Upper lobe of right lung (tissue), 1 donor: ENCODE results near the gene ATP2C2. TPM values are rescaled to one million over a fixed set of nuclear protein-coding genes. Genes with fewer than 3 reads are reported as not detected.
"Not testable (repeated sequence)": the region's sequence is repeated elsewhere in the genome, so short reads cannot be mapped to it uniquely, and the experiment has no call there.

ENCODE experiments used
- ATAC-seq: fragments of 200-7000 bp; cut with Tn5 transposase; one replicate; pipeline ENCODE4 v1.9.1; 2020; ENCODE audit warnings: mild to moderate bottlenecking, moderate library complexity
- DNase-seq: peaks from one replicate; pipeline ENCODE4 v3.0.0-alpha.2; 2020
- H3K27ac ChIP-seq: fragments of 200-600 bp; one replicate; pipeline ENCODE4 v1.8.0; 2022
- H3K27me3 ChIP-seq: fragments of 200-600 bp; one replicate; pipeline ENCODE4 v1.8.0; 2022; ENCODE audit warnings: mild to moderate bottlenecking
- H3K36me3 ChIP-seq: fragments of 200-600 bp; one replicate; pipeline ENCODE4 v1.8.0; 2022
- H3K4me1 ChIP-seq: fragments of 200-600 bp; one replicate; pipeline ENCODE4 v1.8.0; 2022
- H3K4me3 ChIP-seq: fragments of 200-600 bp; one replicate; pipeline ENCODE4 v1.8.0; 2022; ENCODE audit warnings: mild to moderate bottlenecking
- H3K9me3 ChIP-seq: fragments of 200-600 bp; one replicate; pipeline ENCODE4 v1.8.0; 2022
- CTCF ChIP-seq: fragments of 200-600 bp; IDR thresholded peaks from one replicate; pipeline ENCODE4 v1.8.0; 2022; ENCODE audit warnings: antibody characterized with exemption
- intact Hi-C: fragments of 100-400 bp; cut with DNase I; formaldehyde crosslinking; loops from one replicate; pipeline ENCODE4 v1.11.0; 2022
- total RNA-seq: library from RNA; stranded (reverse); fragmentation: NEBNext Ultra II Directional; extraction: Animal tissue kit (Norgen Biotek cat#: 25700); gene quantifications from one replicate; pipeline ENCODE4 v1.2.1, GENCODE V29; 2021
- donor health status: DM: no; HTN: yes; CAD: no; lungs with severe emphysema.

Gene ATP2C2
- total RNA-seq, 1 donor from 2014 or later = 48.9 TPM

- TF ChIP-seq CTCF = no peak
- H3K36me3 ChIP-seq = no peaks in the 10 kb centered on the region
- DNase-seq (peak; percentile 25), ATAC-seq (no peak)
- H3K9me3 ChIP-seq = no peaks in the 10 kb centered on the region
- intact Hi-C loops = no loop called here
- H3K27me3 ChIP-seq = no peaks in the 10 kb centered on the region
- H3K4me1 ChIP-seq = no peaks in the 10 kb centered on the region
- H3K27ac ChIP-seq = no peak overlapping the region
- H3K4me3 ChIP-seq = no peak overlapping the region
These were observed 33.9 kb upstream of the ATP2C2 start for GRCh38 chr16:84334482-84334881.

- H3K27ac ChIP-seq, intact Hi-C loops, H3K9me3 ChIP-seq, H3K4me3 ChIP-seq, H3K4me1 ChIP-seq, DNase-seq, H3K36me3 ChIP-seq, H3K27me3 ChIP-seq, ATAC-seq: not testable (repeated sequence)
These were observed 31.1 kb upstream of the ATP2C2 start for GRCh38 chr16:84337236-84337635.

- Histone ChIP-seq H3K36me3 (no peaks in the 10 kb centered on the region), H3K9me3 (no peaks in the 10 kb centered on the region), H3K27me3 (no peaks in the 10 kb centered on the region), H3K27ac (no peak overlapping the region), H3K4me1 (no peaks in the 10 kb centered on the region), H3K4me3 (no peak overlapping the region)
- ATAC-seq (no peak), DNase-seq (peak; percentile 29)
- intact Hi-C loops = no loop called here
- no peak for TF ChIP-seq CTCF
These were observed 29.0 kb upstream of the ATP2C2 start for GRCh38 chr16:84339311-84339710.

GRCh38 chr16:84339766-84340165 lies 28.6 kb upstream of the ATP2C2 start:
- no peaks in the 10 kb centered on the region for H3K9me3 ChIP-seq
- no peaks in the 10 kb centered on the region for H3K27me3 ChIP-seq
- no peak overlapping the region for H3K27ac ChIP-seq
- H3K36me3 ChIP-seq = no peaks in the 10 kb centered on the region
- DNase-seq (peak; percentile 46), ATAC-seq (no peak)
- no peak overlapping the region for H3K4me3 ChIP-seq
- intact Hi-C loops = no loop called here
- H3K4me1 ChIP-seq = no peaks in the 10 kb centered on the region
- TF ChIP-seq CTCF = no peak

GRCh38 chr16:84340325-84341040 lies 27.9 kb upstream of the ATP2C2 start:
- Histone ChIP-seq H3K27me3 (no peaks in the 10 kb centered on the region), H3K4me3 (no peak overlapping the region), H3K4me1 (no peaks in the 10 kb centered on the region), H3K36me3 (no peaks in the 10 kb centered on the region), H3K9me3 (no peaks in the 10 kb centered on the region), H3K27ac (no peak overlapping the region)
- TF ChIP-seq CTCF = peak; percentile 26
- intact Hi-C loops = no loop called here
- DNase-seq = peak; percentile 88
- ATAC-seq = peak; percentile 95

- Histone ChIP-seq H3K27me3 (no peaks in the 10 kb centered on the region), H3K9me3 (no peaks in the 10 kb centered on the region), H3K27ac (no peak overlapping the region), H3K4me3 (no peak overlapping the region), H3K36me3 (no peaks in the 10 kb centered on the region), H3K4me1 (no peaks in the 10 kb centered on the region)
- no peak for ATAC-seq
- intact Hi-C loops = no loop called here
- TF ChIP-seq CTCF = no peak
- peak; percentile 33 for DNase-seq
These were observed 26.6 kb upstream of the ATP2C2 start for GRCh38 chr16:84341528-84342295.

- peak; percentile 18 for DNase-seq
- H3K9me3 ChIP-seq, H3K27me3 ChIP-seq, H3K27ac ChIP-seq, H3K4me1 ChIP-seq, H3K36me3 ChIP-seq, H3K4me3 ChIP-seq, intact Hi-C loops, ATAC-seq: not testable (repeated sequence)
These were observed 24.5 kb upstream of the ATP2C2 start for GRCh38 chr16:84343800-84344199.
